A549 treated with AZD2906 at 1 μM for 4 hours (cell line): ENCODE data around the gene ERMAP. TPM values are rescaled to one million over a fixed set of nuclear protein-coding genes. Genes with fewer than 3 reads are reported as not detected.

Experiments used
- total RNA-seq: library from RNA; stranded (reverse); fragments of 200-300 nt; extraction: Qiagen RNA extraction; gene quantifications from 5 replicates; pipeline ENCODE4 v1.2.3, GENCODE V29; 2022

Gene ERMAP
- total RNA-seq = 3.1 to 4.6 TPM (median 3.8 TPM) in 5 replicates

GRCh38 chr1:42816585-42817439 is at the start of gene ERMAP, which contains the start of gene SVBP:
TSS of gene ERMAP (plus strand) at chr1:42817122. CDS start at chr1:42830449, 13,327 bp downstream.
TSS of gene SVBP (minus strand) at chr1:42817397. CDS start at chr1:42816544, 853 bp downstream.

GRCh38 chr1:42784946-42785693 is 31.8 kb upstream of the ERMAP start, which contains the start of gene TMEM269:
TSS of gene TMEM269 (plus strand) at chr1:42784991. CDS start at chr1:42789894, 4,903 bp downstream.

GRCh38 chr1:42846257-42847110 is 29.6 kb downstream of the ERMAP start, which contains the start of gene ZNF691:
TSS of gene ZNF691 (plus strand) at chr1:42846613. CDS start at chr1:42849659, 3,046 bp downstream.

Other genes starting within 250 kb of the ERMAP start
- gene PPIH, start 158.7 kb upstream of the ERMAP start, total RNA-seq = 56.2 to 70.6 TPM (median 61.6 TPM) in 5 replicates
- gene YBX1, start 134.7 kb upstream of the ERMAP start, total RNA-seq = 725 to 772 TPM (median 737 TPM) in 5 replicates
- gene CLDN19, start 76.9 kb upstream of the ERMAP start, total RNA-seq = not detected in 5 replicates
- 26.4 to 32.6 TPM (median 31.3 TPM) in 5 replicates for gene P3H1, start 50.1 kb upstream of the ERMAP start, total RNA-seq
- 2.6 to 4.5 TPM (median 3.1 TPM) in 5 replicates for gene C1orf50, start 49.9 kb upstream of the ERMAP start, total RNA-seq
- 0.05 to 0.22 TPM (median 0.10 TPM) in 5 replicates for gene TMEM269, start 32.1 kb upstream of the ERMAP start, total RNA-seq
- 11.6 to 14.8 TPM (median 14.6 TPM) in 5 replicates for gene SVBP, start 275 bp downstream of the ERMAP start, total RNA-seq
- gene ZNF691, start 29.5 kb downstream of the ERMAP start, total RNA-seq = 5.6 to 7.3 TPM (median 7.0 TPM) in 5 replicates
- gene SLC2A1, start 141.7 kb downstream of the ERMAP start, total RNA-seq = 94.7 to 148 TPM (median 113 TPM) in 5 replicates